Astrocyte of the cerebellum (primary cell): ENCODE data around the gene DEPDC1.

Source experiments
- DNase-seq: peaks from one replicate; pipeline ENCODE4 v3.0.0-alpha.2; 2011; ENCODE audit warnings: low read depth
- H3K4me3 ChIP-seq: 2 replicates; pipeline ENCODE4 v1.5.1; 2011; ENCODE audit warnings: mild to moderate bottlenecking, low read depth, low read length, moderate library complexity
- CTCF ChIP-seq: IDR thresholded peaks from 2 replicates; pipeline ENCODE4 v1.5.1; 2012; ENCODE audit warnings: low read length, low read depth, moderate library complexity, mild to moderate bottlenecking; ENCODE audit errors: missing control alignments
- in situ Hi-C: cut with HindIII; loops from 2 replicates; pipeline ENCODE4 v1.10.0; 2017; ENCODE audit warnings: low sequenced_read_pairs

The DEPDC1 gene

GRCh38 chr1:68464891-68465290 lies 32.0 kb downstream of the DEPDC1 start:
- H3K4me3 ChIP-seq: no peak overlapping the region
- in situ Hi-C loops: no loop called here
- TF ChIP-seq CTCF: no peak
- no peak for DNase-seq

- in situ Hi-C loops: no loop called here
- no peak for DNase-seq
Observed at GRCh38 chr1:68460935-68461334, 35.9 kb downstream of the DEPDC1 start.

DNA sequence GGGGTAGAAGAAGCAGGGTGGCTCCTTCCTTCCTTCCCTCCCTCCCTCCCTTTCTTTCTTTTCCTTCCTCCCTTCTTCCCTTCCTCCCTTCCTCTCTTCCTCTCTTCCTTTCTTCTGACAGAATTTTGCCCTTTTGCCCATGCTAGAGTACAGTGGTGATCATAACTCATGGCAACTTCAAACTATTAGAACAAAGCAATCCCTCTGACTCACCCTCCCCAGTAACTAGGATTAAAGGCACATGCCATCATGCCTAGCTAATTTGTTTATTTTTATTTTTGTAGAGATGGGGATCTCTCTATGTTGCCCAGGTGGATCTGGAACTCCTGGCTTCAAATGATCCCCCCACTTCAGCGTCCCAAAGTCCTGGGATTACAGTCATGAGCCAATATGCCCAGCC lies 37.1 kb downstream of the DEPDC1 start:
- no peak overlapping the region for H3K4me3 ChIP-seq
- TF ChIP-seq CTCF: no peak
- no peak for DNase-seq
- in situ Hi-C loops: no loop called here

More at GRCh38 chr1:68460935-68461334, 35.9 kb downstream of the DEPDC1 start:
- TF ChIP-seq CTCF: no peak
- H3K4me3 ChIP-seq: no peak overlapping the region

- H3K4me3 ChIP-seq: no peak overlapping the region
- in situ Hi-C loops: no loop called here
- TF ChIP-seq CTCF: no peak
- DNase-seq: no peak
Observed at GRCh38 chr1:68459091-68459490, 37.8 kb downstream of the DEPDC1 start.

- no peak for TF ChIP-seq CTCF
- in situ Hi-C loops: no loop called here
- DNase-seq: no peak
Observed at GRCh38 chr1:68456202-68456601, 40.7 kb downstream of the DEPDC1 start.

DNA sequence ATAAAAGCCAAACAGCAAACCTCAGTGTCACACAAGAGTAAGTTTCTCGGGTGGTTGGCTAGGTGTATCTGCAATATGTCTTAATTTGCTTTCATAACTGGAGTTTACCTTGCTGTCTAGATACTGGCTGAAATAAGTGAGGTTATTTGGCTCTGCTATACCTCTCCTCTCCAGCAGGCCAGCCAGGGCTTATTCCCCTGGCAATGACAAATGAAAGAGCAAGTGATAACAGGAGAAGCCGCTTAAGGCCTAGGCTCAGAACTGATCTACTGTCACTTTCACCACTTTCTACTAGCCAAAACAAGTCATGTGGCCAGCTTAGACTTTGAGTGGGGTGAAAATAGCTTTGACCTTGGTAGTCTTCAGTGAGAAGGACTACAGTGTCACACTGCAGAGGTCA lies 42.3 kb downstream of the DEPDC1 start:
- no peak for DNase-seq
- H3K4me3 ChIP-seq: no peak overlapping the region
- in situ Hi-C loops: no loop called here
- no peak for TF ChIP-seq CTCF

More at GRCh38 chr1:68456202-68456601, 40.7 kb downstream of the DEPDC1 start:
- H3K4me3 ChIP-seq: no peak overlapping the region
